ENCODE results near the gene CKS2. TPM values are rescaled to one million over a fixed set of nuclear protein-coding genes. Genes with fewer than 3 reads are reported as not detected.
"Not testable (repeated sequence)": the region's sequence is repeated elsewhere in the genome, so short reads cannot be mapped to it uniquely, and the experiment has no call there.

Gene CKS2
- 3.2 TPM for total RNA-seq
- long read RNA-seq, partial matches to known transcripts = 1 of 1 reads
- long read RNA-seq, other reads (novel, unspliced or antisense) = 0 of 1 reads

DNA sequence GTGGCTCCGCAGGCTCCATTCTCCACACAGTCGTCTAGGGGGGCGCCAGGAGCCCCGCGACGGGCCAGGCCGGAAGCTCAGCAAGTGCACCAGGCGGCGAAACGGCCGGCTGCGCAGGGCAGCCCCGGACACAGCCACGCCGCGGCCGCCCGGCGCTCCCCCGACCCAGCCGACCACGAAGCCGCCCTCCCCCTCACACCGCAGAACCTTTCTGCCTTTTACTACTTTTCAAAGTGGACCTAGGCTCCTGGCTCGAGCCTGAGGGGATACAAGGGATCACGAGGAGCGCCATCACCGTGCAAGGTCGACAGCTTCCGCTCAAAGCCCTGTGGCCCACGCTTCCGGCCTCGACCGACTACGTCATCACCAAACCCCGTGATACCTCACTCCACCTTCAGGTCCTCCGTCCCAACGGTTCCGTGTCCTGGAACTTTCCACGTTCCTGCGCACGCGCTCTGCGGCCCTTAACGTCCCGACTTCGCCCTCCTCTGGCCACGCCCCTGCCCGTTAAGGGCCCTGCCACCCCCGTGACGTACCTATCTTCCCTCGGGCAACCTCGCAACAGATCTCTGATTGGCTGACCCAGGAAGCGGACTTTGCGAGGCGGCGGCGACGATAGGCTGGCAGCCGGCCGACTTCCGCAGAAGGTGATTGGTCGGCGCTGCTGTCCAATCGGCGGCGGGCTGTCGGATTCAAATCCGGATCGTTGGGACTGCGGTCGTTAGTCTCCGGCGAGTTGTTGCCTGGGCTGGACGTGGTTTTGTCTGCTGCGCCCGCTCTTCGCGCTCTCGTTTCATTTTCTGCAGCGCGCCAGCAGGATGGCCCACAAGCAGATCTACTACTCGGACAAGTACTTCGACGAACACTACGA, at the start of gene CKS2:
Gene CKS2, plus strand, starts transcription at position 721 of the 871 bp plus-strand sequence. Its CDS starts 98 bp downstream, at position 819.
- intact Hi-C loops (cut with DNase I) = no loop called here
- DNase-seq (ENCODE audit: low spot score) = peak; percentile 100

DNA sequence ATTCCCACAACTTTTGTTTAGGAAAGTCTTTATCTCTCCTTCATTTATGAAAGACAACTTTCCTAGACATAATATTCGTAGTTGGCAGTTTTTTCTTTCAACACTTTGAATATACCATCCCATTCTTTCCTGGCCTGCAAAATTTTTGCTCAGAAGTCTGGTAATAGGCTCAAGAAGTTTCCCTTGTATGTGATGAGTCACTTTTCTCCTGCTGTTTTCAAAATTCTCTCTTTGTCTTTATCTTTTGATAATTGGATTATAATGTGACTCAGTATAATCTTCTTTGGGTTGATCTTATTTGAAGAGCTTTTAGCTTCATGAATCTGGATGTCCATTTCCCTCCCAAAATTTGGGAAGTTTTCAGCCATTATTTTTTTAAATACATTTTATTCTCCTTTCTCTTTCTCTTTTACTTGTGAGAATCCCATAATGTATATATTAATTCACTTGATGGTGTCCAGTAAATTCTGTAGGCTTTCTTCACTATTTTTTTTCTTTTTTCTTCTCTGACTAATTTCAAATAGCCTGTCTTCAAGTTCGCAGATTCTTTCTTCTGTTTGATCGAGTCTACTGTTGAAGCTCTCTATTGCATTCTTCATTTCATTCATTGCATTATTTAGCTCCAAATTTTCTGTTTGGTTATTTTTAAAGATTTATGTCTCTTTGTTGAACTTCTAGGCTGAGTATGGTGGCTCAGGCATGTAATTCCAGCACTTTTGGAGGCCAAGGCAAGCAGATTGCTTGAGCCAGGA, 37.3 kb upstream of the CKS2 start:
- no peak for DNase-seq (ENCODE audit: low spot score)
- intact Hi-C loops (cut with DNase I) = no loop called here

DNA sequence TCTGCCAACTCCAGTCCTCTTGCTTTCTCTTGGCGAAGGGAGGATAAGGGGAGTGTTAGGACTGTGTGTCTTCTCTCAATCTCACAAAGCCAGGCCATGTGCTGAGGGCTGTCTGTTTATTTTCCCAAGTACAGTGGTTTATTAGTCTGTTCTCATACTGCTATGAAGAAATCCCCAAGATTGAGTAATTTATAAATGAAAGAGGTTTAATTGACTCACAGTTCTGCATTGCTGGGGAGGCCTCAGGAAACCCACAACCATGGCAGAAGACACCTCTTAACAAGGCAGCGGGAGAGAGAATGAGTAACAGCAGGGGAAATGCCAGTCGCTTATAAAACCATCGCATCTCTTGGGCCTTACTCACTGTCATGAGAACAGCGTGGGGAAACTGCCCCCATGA, 36.2 kb upstream of the CKS2 start:
- DNase-seq (ENCODE audit: low spot score) = no peak
- intact Hi-C loops (cut with DNase I) = no loop called here

DNA sequence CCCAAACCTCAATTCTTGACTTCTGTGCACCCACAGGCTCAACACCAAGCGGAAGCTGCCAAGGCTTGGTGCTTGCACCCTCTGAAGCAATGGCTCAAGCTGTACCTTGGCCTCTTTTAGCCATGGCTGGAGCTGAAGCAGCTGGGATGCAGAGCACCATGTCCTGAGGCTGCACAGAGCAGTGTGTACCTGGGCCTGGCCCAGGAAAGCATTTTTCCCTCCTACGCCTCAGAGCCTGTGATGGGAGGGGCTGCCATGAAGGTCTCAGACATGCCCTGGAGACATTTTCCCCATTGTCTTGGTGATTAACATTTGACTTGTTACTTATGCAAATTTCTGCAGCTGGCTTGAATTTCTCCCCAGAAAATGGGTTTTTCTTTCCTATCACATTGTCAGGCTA, 35.0 kb upstream of the CKS2 start:
- intact Hi-C loops (cut with DNase I); DNase-seq (ENCODE audit: low spot score): not testable (repeated sequence)

DNA sequence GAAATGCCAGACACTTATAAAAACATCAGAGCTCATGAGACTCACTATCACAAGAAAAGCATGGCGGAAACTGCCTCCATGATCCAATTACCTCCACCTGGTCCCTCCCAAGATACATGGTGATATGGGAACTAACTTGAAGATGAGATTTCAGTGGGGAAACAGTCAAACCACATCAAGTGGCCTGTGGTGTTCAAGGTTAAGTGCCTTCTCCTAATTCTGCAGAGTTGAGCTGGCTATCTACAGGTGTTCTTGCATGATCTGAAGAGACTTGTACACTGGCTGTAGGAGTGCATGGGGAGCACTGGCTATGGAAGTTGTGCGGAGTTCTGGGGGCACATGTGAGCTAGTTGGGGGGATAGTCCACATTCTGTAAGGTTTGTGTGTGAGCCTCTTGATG, 34.0 kb upstream of the CKS2 start:
- DNase-seq (ENCODE audit: low spot score) = no peak
- intact Hi-C loops (cut with DNase I) = no loop called here

DNA sequence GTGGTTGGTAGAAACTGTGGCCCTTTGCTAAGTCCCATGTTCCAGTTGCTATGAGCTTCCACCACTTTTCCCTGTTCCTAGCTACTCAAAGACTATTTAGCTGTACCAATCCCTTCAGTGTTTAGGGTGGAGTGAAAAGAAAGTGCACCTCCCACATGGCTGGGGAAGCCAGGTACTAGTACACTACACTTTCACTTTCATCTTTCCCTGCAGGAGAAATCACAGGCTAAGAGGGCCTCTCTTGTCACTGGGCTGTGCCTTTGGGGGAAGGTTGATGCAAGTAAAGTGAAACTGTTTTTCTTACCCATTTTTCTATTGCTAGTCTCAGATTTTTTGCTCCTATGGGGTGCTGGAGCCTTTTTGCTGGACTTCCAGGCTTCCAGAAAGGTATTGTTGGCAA, 33.5 kb upstream of the CKS2 start:
- intact Hi-C loops (cut with DNase I) = no loop called here
- DNase-seq (ENCODE audit: low spot score) = no peak

DNA sequence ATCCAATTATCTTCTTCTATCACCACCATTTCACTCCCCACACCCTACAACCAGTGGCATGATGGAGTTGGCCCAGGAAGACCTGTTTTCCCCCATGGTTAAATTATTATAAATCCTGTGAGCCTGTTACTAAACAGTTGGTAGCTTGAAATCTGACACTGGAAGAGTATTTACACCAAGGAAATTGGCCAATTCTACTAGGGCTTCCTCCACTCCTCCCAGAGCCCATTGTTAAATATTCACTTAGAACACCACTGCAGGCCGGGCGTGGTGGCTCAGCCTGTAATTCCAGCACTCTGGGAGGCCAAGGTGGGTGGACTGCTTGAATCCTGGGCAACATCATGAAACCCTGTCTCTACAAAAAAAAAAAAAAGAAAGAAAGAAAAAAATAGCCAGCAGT, 32.4 kb upstream of the CKS2 start:
- DNase-seq (ENCODE audit: low spot score) = no peak
- intact Hi-C loops (cut with DNase I) = no loop called here

DNA sequence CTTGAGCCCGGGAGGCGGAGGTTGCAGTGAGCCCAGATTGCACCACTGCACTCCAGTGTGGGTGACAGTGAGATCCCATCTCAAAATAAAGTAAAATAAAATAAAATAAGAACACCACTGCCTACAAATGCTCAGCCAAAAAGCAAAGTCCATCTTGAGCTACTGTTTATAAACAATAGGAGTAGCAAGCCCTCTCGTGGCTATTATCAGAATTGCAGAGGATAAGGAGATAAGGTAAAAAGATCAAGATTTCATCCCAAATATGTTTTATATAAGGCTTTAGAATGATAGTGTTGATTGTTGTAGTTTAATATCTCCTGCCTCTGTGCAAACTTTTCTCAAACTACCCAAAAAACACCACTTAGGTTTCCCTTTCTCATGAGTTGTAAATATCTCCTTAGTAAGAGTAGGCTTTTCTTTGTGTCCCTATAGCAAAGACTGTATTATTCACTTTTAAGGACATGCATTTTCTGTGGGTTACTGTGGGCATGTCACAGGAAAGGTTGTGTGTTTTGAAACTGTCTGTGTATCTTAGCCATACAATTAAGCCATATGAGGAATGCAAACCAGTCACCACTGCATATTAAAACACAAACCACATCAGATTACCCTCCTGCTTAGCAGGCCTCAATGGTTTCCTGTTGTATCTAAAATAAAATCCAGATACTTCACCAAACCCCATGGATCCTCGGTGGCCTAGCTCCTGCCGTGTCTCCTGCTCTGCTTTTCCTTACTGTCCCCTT, 31.8 kb upstream of the CKS2 start:
- no peak for DNase-seq (ENCODE audit: low spot score)
- intact Hi-C loops (cut with DNase I) = no loop called here

DNA sequence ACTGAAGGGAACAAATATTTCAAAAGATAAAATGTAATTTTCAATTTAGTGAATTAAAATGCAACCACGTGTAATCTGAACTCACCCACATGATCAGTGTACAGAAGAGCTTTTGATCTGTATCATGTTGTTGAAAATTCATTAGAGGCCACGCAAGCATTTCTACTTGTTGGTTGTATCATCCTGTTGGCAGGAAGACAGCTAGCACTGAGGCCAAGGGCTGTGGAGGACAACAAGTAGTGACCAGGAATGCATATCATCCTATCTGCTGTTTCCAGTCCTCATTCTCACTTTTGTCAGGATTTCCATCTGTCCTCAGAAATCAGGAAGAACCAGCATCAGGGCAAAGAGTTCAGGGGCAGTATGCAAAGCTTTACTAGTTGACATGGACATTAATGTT, 29.9 kb upstream of the CKS2 start:
- intact Hi-C loops (cut with DNase I) = loop anchor here (5.0 kb wide), 1 partner anchor 689 kb away; no protein-coding TSS in a partner anchor
- no peak for DNase-seq (ENCODE audit: low spot score)

DNA sequence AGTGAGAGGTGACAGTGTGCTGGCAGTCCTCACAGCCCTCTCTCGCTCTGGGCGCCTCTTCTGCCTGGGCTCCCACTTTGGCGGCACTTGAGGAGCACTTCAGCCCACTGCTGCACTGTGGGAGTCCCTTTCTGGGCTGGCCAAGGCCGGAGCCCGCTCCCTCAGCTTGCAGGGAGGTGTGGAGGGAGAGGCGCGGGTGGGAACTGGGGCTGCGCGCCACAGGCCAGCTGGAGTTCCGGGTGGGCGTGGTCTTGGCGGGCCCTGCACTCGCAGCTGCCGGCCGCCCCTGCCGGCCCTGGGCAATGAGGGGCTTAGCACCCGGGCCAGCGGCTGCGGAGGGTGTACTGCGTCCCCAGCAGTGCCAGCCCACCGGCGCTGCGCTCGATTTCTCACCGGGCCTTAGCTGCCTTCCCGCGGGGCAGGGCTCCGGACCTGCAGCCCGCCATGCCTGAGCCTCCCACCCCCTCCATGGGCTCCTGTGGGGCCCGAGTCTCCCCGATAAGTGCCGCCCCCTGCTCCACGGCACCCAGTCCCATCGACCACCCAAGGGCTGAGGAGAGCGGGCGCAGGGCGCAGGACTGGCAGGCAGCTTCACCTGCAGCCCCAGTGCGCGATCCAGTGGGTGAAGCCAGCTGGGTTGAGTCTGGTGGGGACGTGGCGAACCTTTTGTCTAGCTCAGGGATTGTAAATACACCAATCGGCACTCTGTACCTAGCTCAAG, 28.6 kb upstream of the CKS2 start:
- intact Hi-C loops (cut with DNase I) = loop anchor here (5.0 kb wide), 1 partner anchor 690 kb away; no protein-coding TSS in a partner anchor
- not testable (repeated sequence) for DNase-seq (ENCODE audit: low spot score)

DNA sequence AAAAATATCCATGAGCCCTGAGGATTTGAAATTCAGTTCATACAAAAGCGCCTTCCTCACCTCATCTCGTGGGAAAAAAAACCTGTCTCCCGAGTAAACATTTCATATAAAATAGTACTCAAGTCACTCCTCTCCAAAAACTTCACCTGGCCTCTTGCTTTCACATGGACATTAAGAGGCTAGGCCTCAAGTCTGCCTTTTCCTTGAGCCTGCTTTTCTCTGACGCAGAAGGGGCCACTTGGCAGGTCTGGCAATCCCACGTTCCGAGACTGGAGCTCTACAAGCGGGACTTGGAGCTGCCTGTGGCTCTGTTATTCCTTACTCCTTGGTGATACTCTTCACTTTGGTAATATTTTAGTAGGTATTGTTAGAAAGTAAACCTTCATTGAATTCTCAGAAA, 26.9 kb upstream of the CKS2 start:
- no peak for DNase-seq (ENCODE audit: low spot score)
- intact Hi-C loops (cut with DNase I) = loop anchor here (5.0 kb wide), 1 partner anchor 692 kb away; no protein-coding TSS in a partner anchor

DNA sequence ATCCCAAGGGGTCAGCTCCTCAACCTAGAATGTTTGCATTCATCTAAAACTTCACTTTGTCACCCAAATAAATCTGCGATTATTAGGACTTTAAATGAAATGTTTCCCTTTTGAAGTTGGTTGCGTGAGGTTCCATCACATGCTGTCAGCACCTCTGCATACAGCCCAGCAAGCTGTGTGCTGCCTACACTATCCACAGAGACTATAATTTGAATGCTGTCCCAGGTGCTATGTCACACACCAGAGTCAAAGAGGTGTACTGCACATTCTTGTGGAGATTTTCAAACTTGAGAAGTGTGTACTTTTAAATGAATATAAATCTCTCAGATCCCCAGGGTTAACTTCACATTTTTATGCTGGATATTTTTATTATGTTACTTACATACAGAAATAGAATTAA, 19.3 kb upstream of the CKS2 start:
- intact Hi-C loops (cut with DNase I) = no loop called here
- DNase-seq (ENCODE audit: low spot score) = no peak

DNA sequence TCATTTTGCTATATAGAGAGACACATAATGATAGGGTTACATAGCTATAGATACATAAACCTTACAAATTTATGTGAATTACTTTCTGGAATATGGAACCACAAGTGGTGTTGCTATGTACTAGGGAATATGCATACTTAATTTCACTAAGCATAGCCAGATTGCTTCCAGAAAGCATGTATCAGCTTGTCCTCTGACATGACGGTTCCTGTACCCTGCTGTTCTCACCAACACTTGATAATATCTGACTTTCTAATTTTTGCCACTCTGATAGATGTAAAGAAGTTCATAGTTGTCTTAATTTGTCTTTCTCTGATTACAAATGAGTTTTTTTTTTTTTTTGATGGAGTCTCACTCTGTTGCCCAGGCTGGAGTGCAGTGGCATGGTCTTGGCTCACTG, 18.0 kb upstream of the CKS2 start:
- no peak for DNase-seq (ENCODE audit: low spot score)
- intact Hi-C loops (cut with DNase I) = no loop called here

DNA sequence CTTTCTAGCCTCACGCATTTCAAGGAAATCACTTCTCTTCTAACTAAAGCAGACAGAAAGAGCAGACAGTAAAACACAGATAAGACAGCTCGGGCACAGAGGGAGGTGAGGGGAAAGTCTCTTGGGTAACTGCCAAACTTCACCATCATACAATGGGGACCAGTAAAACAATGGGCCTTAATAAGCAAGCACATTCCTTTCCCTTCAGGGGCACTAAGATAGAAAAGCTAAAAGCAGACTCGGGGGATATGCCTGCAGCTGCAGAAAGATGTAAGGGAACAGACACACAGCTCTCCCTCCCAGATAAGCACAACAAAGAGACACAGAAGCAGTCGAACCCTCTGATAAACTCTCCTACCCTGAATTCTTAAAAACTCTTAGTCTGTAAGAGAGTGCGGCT, 15.6 kb upstream of the CKS2 start:
- intact Hi-C loops (cut with DNase I) = no loop called here
- DNase-seq (ENCODE audit: low spot score) = no peak

DNA sequence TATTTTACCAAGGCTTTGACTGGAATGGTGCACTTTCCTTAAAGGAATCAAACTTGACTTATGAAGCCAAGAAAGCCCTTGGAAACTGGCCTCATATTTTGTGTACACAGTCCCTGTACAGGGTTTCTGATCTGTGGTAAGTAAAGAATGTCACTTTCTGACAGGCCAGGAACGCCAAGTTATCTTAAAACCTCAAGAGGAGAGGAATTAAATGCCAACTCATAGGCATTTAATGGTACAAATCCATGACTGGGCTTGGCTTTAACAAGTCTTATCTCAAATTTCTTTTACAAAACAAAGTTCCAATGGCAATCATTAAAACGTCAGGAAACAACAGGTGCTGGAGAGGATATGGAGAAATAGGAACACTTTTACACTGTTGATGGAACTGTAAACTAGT, 9.0 kb upstream of the CKS2 start:
- DNase-seq (ENCODE audit: low spot score); intact Hi-C loops (cut with DNase I): not testable (repeated sequence)

DNA sequence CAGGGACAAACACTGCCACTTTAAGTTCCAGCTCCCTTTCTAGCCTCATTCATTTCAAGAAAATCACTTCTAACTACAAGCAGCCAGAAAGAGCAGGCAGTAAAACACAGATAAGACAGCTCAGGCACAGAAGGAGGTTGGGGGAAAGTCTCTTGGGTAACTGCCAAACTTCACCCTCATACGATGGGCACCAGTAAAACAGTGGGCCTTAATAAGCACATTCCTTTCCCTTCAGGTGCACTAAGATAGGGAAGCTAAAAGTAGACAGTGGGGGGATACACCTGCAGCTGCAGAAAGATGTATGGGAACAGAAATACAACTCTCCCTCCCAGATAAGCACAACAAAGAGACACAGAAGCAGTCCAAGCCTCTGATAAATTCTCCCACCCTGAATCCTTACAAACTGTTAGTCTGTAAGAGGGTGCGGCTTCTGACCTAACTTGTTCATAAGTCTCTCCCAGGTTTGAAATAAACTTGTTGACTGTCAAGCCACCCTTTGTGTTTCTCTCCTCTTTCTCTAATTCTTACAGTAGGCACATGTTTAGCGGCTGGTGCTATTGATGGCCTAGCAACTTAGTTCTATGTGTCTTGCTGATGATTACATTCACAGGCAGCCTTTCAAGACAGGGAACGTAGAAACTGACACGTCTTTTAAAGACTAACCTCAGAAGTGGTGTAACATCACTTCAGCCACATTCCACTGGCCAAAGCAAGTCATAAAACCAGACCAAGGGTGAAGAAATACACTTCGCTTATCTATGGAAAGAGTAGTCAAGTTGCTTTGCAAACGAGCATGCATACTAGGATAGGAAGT, 6.8 kb upstream of the CKS2 start:
- no peak for DNase-seq (ENCODE audit: low spot score)
- intact Hi-C loops (cut with DNase I) = no loop called here

DNA sequence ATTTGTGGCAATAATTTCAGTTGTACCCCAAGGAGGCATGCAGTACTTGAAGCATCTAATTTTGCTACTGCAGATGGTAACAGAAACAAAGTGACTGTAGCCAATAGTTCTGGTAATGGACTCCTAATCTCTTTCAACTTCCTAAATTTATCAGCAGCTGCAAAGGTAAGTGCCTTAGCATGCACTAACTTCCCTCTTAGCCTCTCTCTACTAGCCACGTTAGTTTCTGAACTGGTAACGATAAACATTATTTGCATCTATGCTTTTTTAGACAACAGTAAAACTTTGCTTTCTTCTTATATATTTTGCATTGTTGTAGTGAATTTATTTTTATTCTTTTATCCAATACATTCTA, 6.2 kb upstream of the CKS2 start:
- intact Hi-C loops (cut with DNase I) = no loop called here
- no peak for DNase-seq (ENCODE audit: low spot score)

DNA sequence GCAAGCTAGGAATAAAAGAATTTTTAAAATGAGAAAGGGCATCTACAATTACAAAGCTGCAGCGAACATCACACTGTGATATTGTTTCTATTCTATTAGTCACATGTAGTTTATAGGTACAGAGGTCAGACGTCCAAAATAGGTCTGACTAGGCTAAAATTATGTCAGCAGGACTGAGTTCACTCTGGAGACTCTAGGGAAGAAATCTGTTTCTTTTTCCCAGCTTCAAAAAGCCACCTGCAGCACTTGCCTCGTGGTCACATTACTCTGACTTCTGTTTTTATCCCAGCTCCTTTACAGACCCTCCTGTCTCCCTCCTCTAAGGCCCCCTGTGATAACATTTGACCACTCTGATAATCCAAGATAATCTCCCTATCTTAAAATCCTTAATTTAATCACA, 5.1 kb upstream of the CKS2 start:
- intact Hi-C loops (cut with DNase I) = no loop called here
- DNase-seq (ENCODE audit: low spot score) = no peak

DNA sequence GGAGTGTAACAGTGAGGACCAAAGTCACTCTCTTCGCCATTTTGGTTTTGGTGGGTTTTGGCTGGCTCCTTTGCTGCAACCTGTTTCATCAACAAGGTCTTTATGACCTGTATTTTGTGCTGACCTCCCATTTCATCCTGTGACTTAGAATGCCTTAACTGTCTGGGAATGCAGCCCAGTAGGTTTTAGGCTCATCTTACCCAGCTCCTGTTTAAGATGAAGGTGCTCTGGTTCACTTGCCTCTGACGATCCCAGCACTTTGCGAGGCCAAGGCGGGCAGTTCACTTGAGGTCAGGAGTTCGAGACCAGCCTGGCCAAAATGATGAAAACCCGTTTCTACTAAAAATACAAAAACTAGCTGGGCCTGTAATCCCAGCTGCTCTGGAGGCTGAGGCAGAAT, 1.8 kb upstream of the CKS2 start:
- no peak for DNase-seq (ENCODE audit: low spot score)
- intact Hi-C loops (cut with DNase I) = no loop called here
